Ascending aorta (tissue), 2 donors: ENCODE results near the gene TECPR2. TPM values are rescaled to one million over a fixed set of nuclear protein-coding genes. Genes with fewer than 3 reads are reported as not detected.

Source experiments
- DNase-seq, 2 donors: peaks; one replicate each; pipeline ENCODE4 v3.0.0-alpha.2; 2019; ENCODE audit warnings: low spot score in 2 of 2
- H3K27ac ChIP-seq, 2 donors: fragments of 200-600 bp; sonication (generic); one replicate each; pipeline ENCODE4 v1.5.1; 2016 to 2017; ENCODE audit warnings: mild to moderate bottlenecking in 1 of 2
- H3K27me3 ChIP-seq: fragments of 200-600 bp; sonication (generic); one replicate; pipeline ENCODE4 v1.5.1; 2017
- H3K36me3 ChIP-seq, 2 donors: fragments of 200-600 bp; sonication (generic); one replicate each; pipeline ENCODE4 v1.5.1; 2016
- H3K4me1 ChIP-seq, 2 donors: fragments of 200-600 bp; sonication (generic); one replicate each; pipeline ENCODE4 v1.5.1; 2016 to 2017; ENCODE audit warnings: mild to moderate bottlenecking in 1 of 2
- H3K4me3 ChIP-seq, 2 donors: fragments of 200-600 bp; sonication (generic); one replicate each; pipeline ENCODE4 v1.5.1; 2016 to 2017; ENCODE audit warnings: mild to moderate bottlenecking in 1 of 2
- H3K9me3 ChIP-seq, 2 donors: fragments of 200-600 bp; sonication (generic); one replicate each; pipeline ENCODE4 v1.5.1; 2016
- CTCF ChIP-seq, 3 experiments: fragments of 200-600 bp in 2 of 3; fragments of 450-650 bp in 1 of 3; sonication (generic) in 2 of 3; IDR thresholded peaks; one replicate each; pipeline ENCODE4 v1.5.1; 2016 to 2019; ENCODE audit warnings: antibody characterized with exemption in 3 of 3, mild to moderate bottlenecking in 1 of 3, moderate library complexity in 1 of 3
- intact Hi-C: fragments of 100-400 bp; cut with DNase I; formaldehyde crosslinking; loops from one replicate; pipeline ENCODE4 v1.15.1; 2023
- total RNA-seq: library from RNA; depleted of rRNA; stranded (reverse); fragments of >200 nt; gene quantifications from one replicate; pipeline ENCODE4 v1.1.0, GENCODE V29; 2016

Gene TECPR2
- total RNA-seq, 1 donor from 2014 or later, result 27.0 TPM

DNA sequence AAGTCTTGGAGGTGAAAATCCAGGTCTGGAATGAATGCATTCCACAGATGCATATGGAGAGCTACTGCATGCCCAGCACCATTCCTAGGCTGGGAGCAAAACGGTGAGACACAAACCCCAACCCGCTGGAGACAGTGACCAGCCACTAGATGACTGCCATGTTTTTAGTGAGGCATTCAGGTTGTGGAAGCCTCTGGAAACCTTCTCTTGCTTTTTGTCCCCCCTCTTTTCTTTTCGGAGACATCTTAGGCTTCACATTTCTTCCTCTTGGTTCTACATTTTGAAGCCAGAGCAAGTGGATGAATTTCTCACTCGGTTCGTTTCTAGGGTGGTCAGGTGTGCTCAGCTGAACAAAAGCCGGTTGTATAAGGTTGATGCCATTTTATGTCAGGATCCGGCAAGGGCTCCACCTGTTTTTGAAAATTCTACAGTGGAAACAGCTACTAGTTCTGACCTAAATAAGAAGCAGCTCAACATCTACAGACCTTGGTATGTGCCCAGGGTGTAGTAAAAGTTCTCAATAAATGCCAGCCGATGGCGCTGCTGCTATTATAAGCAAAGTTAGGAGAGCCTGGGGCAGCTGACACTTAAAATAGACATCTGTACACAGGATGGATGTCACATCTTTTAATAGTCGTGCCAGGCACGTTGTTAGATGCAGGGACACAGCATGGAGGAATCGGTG, 45.0 kb upstream of the TECPR2 start:
- no peaks in the 10 kb centered on the region for H3K36me3 ChIP-seq
- no peaks in the 10 kb centered on the region for H3K9me3 ChIP-seq
- peak overlapping the region; percentile 69 to 79 for H3K27ac ChIP-seq
- H3K4me1 ChIP-seq, result peaks cover 11 to 30% of the 10 kb centered on the region in 2 donors
- no peak for DNase-seq
- peak overlapping the region; percentile 48 to 66 for H3K4me3 ChIP-seq
- intact Hi-C loops, result loop anchor here (2.0 to 10.0 kb wide), 8 partner anchors 180 to 1237 kb away; partner anchors contain the start of genes DYNC1H1, EIF5, HSP90AA1 and PPP2R5C
- no peaks in the 10 kb centered on the region for H3K27me3 ChIP-seq
- no peak for TF ChIP-seq CTCF (IDR thresholded peaks at IDR 0.05)

DNA sequence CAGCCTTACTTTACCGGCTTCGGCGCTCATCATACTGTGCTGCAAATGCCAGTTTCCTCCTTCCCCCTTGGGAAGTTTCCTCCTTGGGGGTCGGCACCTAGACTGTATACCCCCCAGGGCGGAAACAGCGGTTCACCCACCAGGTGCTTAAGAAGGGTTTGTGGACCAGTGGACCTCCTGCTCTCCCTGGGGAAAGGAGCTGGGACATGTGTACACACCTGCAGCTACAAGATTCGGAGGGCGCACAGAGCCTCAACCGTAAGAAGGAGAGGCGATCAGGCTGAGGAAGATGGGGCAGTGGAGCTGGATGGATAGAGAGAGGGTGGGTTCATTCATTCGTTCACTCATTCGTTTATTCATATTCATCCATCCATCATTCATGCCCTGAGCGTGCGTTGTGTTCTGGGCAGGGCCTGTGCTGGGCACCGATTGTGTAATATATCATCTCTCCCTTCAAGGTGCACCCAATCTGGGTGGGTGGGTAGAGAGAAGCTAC, 43.9 kb upstream of the TECPR2 start:
- H3K4me1 ChIP-seq, result peaks cover 11 to 25% of the 10 kb centered on the region in 2 donors

GRCh38 chr14:102319351-102320032, 43.2 kb upstream of the TECPR2 start, which contains the start of gene ZNF839:
Gene ZNF839, plus strand, starts transcription at chr14:102319746. Its CDS starts 20 bp downstream, at chr14:102319766.
- no peak for TF ChIP-seq CTCF (IDR thresholded peaks at IDR 0.05)
- H3K4me1 ChIP-seq, result peaks cover 11 to 23% of the 10 kb centered on the region in 2 donors

More for the DNA sequence above, 43.9 kb upstream of the TECPR2 start:
- TF ChIP-seq CTCF (IDR thresholded peaks at IDR 0.05), result no peak
- no peak for DNase-seq
- H3K27me3 ChIP-seq, result no peaks in the 10 kb centered on the region
- H3K4me3 ChIP-seq, result peak overlapping the region; percentile 88 to 94
- peak overlapping the region; percentile 94 to 97 for H3K27ac ChIP-seq
- H3K9me3 ChIP-seq, result no peaks in the 10 kb centered on the region
- intact Hi-C loops, result loop anchor here (1.0 to 10.0 kb wide), 9 partner anchors 44 to 1236 kb away; partner anchors contain the start of genes DYNC1H1, EIF5, HSP90AA1 and PPP2R5C
- H3K36me3 ChIP-seq, result no peaks in the 10 kb centered on the region

GRCh38 chr14:102320033-102320660, 42.6 kb upstream of the TECPR2 start:
- peaks cover 11 to 21% of the 10 kb centered on the region in 2 donors for H3K4me1 ChIP-seq
- peak overlapping the region; percentile 88 to 94 for H3K4me3 ChIP-seq
- intact Hi-C loops, result no loop called here
- peak overlapping the region; percentile 94 to 97 for H3K27ac ChIP-seq
- H3K27me3 ChIP-seq, result no peaks in the 10 kb centered on the region
- H3K36me3 ChIP-seq, result no peaks in the 10 kb centered on the region
- TF ChIP-seq CTCF (IDR thresholded peaks at IDR 0.05), result no peak
- no peaks in the 10 kb centered on the region for H3K9me3 ChIP-seq
- peak; percentile 19 to 77 for DNase-seq

More at GRCh38 chr14:102319351-102320032, 43.2 kb upstream of the TECPR2 start, which contains the start of gene ZNF839:
- no peaks in the 10 kb centered on the region for H3K27me3 ChIP-seq
- H3K4me3 ChIP-seq, result peak within 1 kb of the TSS; percentile 88 to 94
- H3K9me3 ChIP-seq, result no peaks in the 10 kb centered on the region
- peak within 1 kb of the TSS; percentile 94 to 97 for H3K27ac ChIP-seq
- H3K36me3 ChIP-seq, result no peaks in the 10 kb centered on the region
- intact Hi-C loops, result loop anchor here (1.0 to 10.0 kb wide), 9 partner anchors 44 to 1235 kb away; partner anchors contain the start of genes DYNC1H1, EIF5, HSP90AA1 and PPP2R5C
- DNase-seq, result peak; percentile 63 to 96
